ENCODE results near the gene FMNL2.

DNA sequence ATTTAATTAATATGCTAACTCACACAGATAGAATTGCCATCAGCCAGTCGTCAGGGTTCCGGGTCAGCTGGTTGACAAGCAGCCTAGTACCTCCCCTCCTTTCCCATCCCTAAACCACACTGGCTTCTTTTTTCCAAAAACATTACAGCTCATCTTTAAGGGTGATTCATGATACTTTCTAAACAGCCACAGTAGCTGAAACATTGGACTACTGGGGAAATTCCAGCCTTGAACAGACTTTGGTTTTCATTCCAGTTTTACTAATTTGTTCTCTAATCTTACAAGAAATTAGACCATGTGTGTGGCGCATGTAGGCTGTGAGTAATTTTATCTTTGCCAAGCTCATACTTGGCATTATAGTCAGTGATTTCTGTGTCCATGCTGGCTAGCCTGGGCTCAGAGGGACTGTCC is 110.8 kb downstream of the FMNL2 start:
- TF ChIP-seq ZNF384 (IDR thresholded peaks at IDR 0.05) (no peak), LEF1 (IDR thresholded peaks at IDR 0.05; ENCODE audit: borderline replicate concordance) (no peak), FOXK2 (IDR thresholded peaks at IDR 0.05) (no peak), NFRKB (IDR thresholded peaks at IDR 0.05) (no peak), SP1 (IDR thresholded peaks at IDR 0.05) (no peak), FOXM1 (IDR thresholded peaks at IDR 0.05; ENCODE audit: borderline replicate concordance) (no peak), BHLHE40 (IDR thresholded peaks at IDR 0.05; ENCODE audit: borderline replicate concordance) (no peak)
- TF ChIP-seq, protein P1, sequence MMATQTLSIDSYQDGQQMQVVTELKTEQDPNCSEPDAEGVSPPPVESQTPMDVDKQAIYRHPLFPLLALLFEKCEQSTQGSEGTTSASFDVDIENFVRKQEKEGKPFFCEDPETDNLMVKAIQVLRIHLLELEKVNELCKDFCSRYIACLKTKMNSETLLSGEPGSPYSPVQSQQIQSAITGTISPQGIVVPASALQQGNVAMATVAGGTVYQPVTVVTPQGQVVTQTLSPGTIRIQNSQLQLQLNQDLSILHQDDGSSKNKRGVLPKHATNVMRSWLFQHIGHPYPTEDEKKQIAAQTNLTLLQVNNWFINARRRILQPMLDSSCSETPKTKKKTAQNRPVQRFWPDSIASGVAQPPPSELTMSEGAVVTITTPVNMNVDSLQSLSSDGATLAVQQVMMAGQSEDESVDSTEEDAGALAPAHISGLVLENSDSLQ (IDR thresholded peaks at IDR 0.05): no peak

All from HEK293T (cell line).